ENCODE results near the gene DLG5.

DNA sequence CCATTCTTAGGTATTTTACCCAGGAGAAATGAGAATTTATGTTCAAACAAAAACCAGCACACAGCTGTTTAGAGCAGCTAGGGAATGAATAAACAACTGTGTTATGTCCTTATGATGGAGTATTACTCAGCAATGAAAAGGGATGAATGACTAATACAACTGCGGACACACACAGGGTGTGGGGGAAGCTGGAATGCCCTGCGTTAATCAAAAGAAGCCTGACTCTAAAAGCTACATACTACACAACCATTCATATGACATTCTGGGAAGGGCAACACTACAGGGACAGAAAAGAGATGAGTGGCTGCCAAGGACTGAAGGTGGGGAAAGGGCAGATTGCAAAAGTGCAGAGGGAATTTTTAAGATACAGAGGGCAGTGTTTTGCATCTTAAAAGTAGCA lies 64.0 kb downstream of the DLG5 start:
- TF ChIP-seq POLR2A (IDR thresholded peaks at IDR 0.05; ENCODE audit: low read length) (no peak), GATA1 (IDR thresholded peaks at IDR 0.05; ENCODE audit: low read depth, low read length) (no peak)

All from erythroblast (primary cell).